HepG2 (cell line): ENCODE data around the gene PKIG. TPM values are rescaled to one million over a fixed set of nuclear protein-coding genes. Genes with fewer than 3 reads are reported as not detected.

ENCODE experiments used
- ATAC-seq: fragments of 200-7000 bp; cut with Tn5 transposase; 3 replicates; pipeline ENCODE4 v1.9.1; 2020; ENCODE audit warnings: mild to moderate bottlenecking, moderate library complexity
- BruUV-seq: library from RNA; stranded (reverse); fragments of 400-500 nt; replicated peaks from 2 replicates; lab custom pipeline; 2021; lab: Mats Ljungman, UMichigan
- CTCF ChIA-PET: fragments of 300-600 bp; formaldehyde crosslinking; extraction: SDS; loops from one replicate; lab custom pipeline; 2021; ENCODE audit warnings: low total read pairs, inconsistent platforms, low intra/inter-chr PET ratio; lab: Yijun Ruan, JAX
- POLR2A ChIA-PET: fragments of 350-600 bp; sonication (Branson Sonifier 250); formaldehyde crosslinking; loops from one replicate; lab custom pipeline; 2020; ENCODE audit warnings: antibody characterized with exemption, inconsistent platforms; lab: Yijun Ruan, JAX
- DNase-seq: peaks from one replicate; pipeline ENCODE4 v3.0.0-alpha.2; 2015; ENCODE audit warnings: low spot score
- FAIRE-seq: peaks from 3 replicates; lab custom pipeline; 2011; peaks lifted over from hg19 to GRCh38; lab: Jason Lieb, UNC
- H2AFZ ChIP-seq: one replicate; pipeline ENCODE4 v1.6.1; 2011; ENCODE audit warnings: low read length, inconsistent platforms
- H3K27ac ChIP-seq: fragments of 300-600 bp; 3 replicates; pipeline ENCODE4 v1.8.0; 2011; ENCODE audit warnings: mixed run types, mild to moderate bottlenecking, mixed read lengths, low read length, inconsistent platforms; ENCODE audit not compliant: insufficient read depth; ENCODE audit errors: extremely low read length
- H3K27me3 ChIP-seq, 2 experiments: fragments of 200-600 bp in 1 of 2; 2 replicates in 1 of 2; 3 replicates in 1 of 2; pipeline versions ENCODE4 v1.6.0 to v1.8.0; 2011; ENCODE audit warnings: low read length in 2 of 2, mild to moderate bottlenecking in 2 of 2, moderate library complexity in 2 of 2, inconsistent platforms in 1 of 2; ENCODE audit not compliant: insufficient read depth in 2 of 2, control insufficient read depth in 1 of 2
- H3K36me3 ChIP-seq, 2 experiments: fragments of 200-600 bp in 1 of 2; replicated peaks in 1 of 2; 2 replicates in 1 of 2; 3 replicates in 1 of 2; pipeline versions ENCODE4 v1.5.1 to v1.8.0; 2011; ENCODE audit warnings: low read length in 2 of 2, inconsistent platforms in 1 of 2; ENCODE audit not compliant: insufficient read depth in 2 of 2, control insufficient read depth in 1 of 2
- H3K4me1 ChIP-seq: 2 replicates; pipeline ENCODE4 v1.5.1; 2012; ENCODE audit warnings: low read length, inconsistent platforms; ENCODE audit not compliant: insufficient read depth
- H3K4me2 ChIP-seq: 2 replicates; pipeline ENCODE4 v1.6.0; 2011; ENCODE audit warnings: low read depth, low read length, inconsistent platforms
- H3K4me3 ChIP-seq, 3 experiments: fragments of 200-600 bp in 1 of 3; sonication (generic), shearing (Covaris generic) in 1 of 3; replicated peaks in 1 of 3; 2 replicates each; pipeline ENCODE4 v1.5.1; 2011 to 2016; ENCODE audit warnings: low read length in 3 of 3, inconsistent platforms in 2 of 3, low read depth in 2 of 3, mild to moderate bottlenecking in 2 of 3, control low read depth in 1 of 3, mixed read lengths in 1 of 3; ENCODE audit not compliant: insufficient read depth in 1 of 3
- H3K79me2 ChIP-seq: one replicate; pipeline ENCODE4 v1.6.1; 2011; ENCODE audit warnings: low read length, inconsistent platforms; ENCODE audit not compliant: insufficient read depth
- H3K9ac ChIP-seq: 2 replicates; pipeline ENCODE4 v1.6.0; 2011; ENCODE audit warnings: mild to moderate bottlenecking, low read depth, low read length, inconsistent platforms; ENCODE audit not compliant: insufficient read depth
- H3K9me3 ChIP-seq: 2 replicates; pipeline ENCODE4 v1.5.1; 2012; ENCODE audit warnings: mild to moderate bottlenecking, low read length
- H4K20me1 ChIP-seq: 2 replicates; pipeline ENCODE4 v1.6.0; 2011; ENCODE audit warnings: inconsistent platforms, mild to moderate bottlenecking, low read length, moderate library complexity; ENCODE audit not compliant: insufficient read depth
- CSRNP1 ChIP-seq: sonication (generic); formaldehyde crosslinking; IDR thresholded peaks from 2 replicates; pipeline ENCODE4 v1.8.1; 2023; ENCODE audit warnings: mild to moderate bottlenecking, missing genetic modification reagents
- MXD1 ChIP-seq: sonication (generic); formaldehyde crosslinking; IDR thresholded peaks from 2 replicates; pipeline ENCODE4 v1.4.0; 2020; ENCODE audit warnings: mild to moderate bottlenecking, missing genetic modification reagents
- REL ChIP-seq: sonication (generic); formaldehyde crosslinking; conservative IDR thresholded peaks from 2 replicates; pipeline ENCODE4 v1.8.0; 2022; ENCODE audit warnings: mild to moderate bottlenecking, missing genetic modification reagents, moderate library complexity
- ZBED4 ChIP-seq: sonication (generic); formaldehyde crosslinking; IDR thresholded peaks from 2 replicates; pipeline ENCODE4 v1.4.0; 2020; ENCODE audit warnings: missing genetic modification reagents, borderline replicate concordance
- ZBTB44 ChIP-seq: sonication (generic); formaldehyde crosslinking; IDR thresholded peaks from 2 replicates; pipeline ENCODE4 v1.4.0; 2020; ENCODE audit warnings: missing genetic modification reagents
- ZFP62 ChIP-seq: sonication (generic); formaldehyde crosslinking; IDR thresholded peaks from 2 replicates; pipeline ENCODE4 v1.4.0; 2020; ENCODE audit warnings: missing genetic modification reagents
- ZHX1 ChIP-seq: sonication (generic); formaldehyde crosslinking; IDR thresholded peaks from 2 replicates; pipeline ENCODE4 v1.8.1; 2022; ENCODE audit warnings: low read depth, mild to moderate bottlenecking, missing genetic modification reagents
- ZNF12 ChIP-seq: sonication (generic); formaldehyde crosslinking; IDR thresholded peaks from 2 replicates; pipeline ENCODE4 v1.5.0; 2020; ENCODE audit warnings: missing genetic modification reagents
- ZNF234 ChIP-seq: sonication (generic); formaldehyde crosslinking; conservative IDR thresholded peaks from 2 replicates; pipeline ENCODE4 v1.5.1; 2020; ENCODE audit warnings: mild to moderate bottlenecking, missing genetic modification reagents
- ZNF354B ChIP-seq: sonication (generic); formaldehyde crosslinking; IDR thresholded peaks from 2 replicates; pipeline ENCODE4 v1.8.0; 2022; ENCODE audit warnings: mild to moderate bottlenecking, missing genetic modification reagents
- ZNF768 ChIP-seq: sonication (generic); formaldehyde crosslinking; IDR thresholded peaks from 2 replicates; pipeline ENCODE4 v1.4.0; 2020; ENCODE audit warnings: missing genetic modification reagents
- WGBS: methylation state at CpG from one replicate; pipeline ENCODE4 v1.1.6; 2017; ENCODE audit warnings: low lambda C conversion rate; 5-methylcytosine and 5-hydroxymethylcytosine counted together
- in situ Hi-C: cut with HindIII; loops from 2 replicates; pipeline ENCODE4 v1.10.0; 2017; ENCODE audit warnings: low pct_unique_long_range_greater_than_20kb; ENCODE audit not compliant: extremely low pct_ligation_motif_present
- intact Hi-C: fragments of 100-400 bp; cut with micrococcal nuclease; formaldehyde crosslinking; loops from one replicate; pipeline ENCODE4 v1.10.0; 2022; ENCODE audit not compliant: unreplicated experiment
- polyA plus RNA-seq, 8 experiments: library from polyadenylated mRNA; depleted of rRNA in 3 of 8; stranded (reverse) in 7 of 8; unstranded in 1 of 8; fragments of >200 nt; fragmentation: Illumina TruSeq in 4 of 8; extraction: Trizol in 4 of 8; gene quantifications; 2 replicates each; pipeline versions ENCODE4 v1.2.1 to v1.2.3, GENCODE V29; 2011 to 2016; ENCODE audit warnings: low read depth in 4 of 8, missing spikeins in 1 of 8, mixed read lengths in 1 of 8; ENCODE audit not compliant: insufficient read depth in 1 of 8
- total RNA-seq, 5 experiments: library from RNA; depleted of rRNA; stranded (reverse); fragments of >200 nt; fragmentation: Illumina TruSeq; extraction: Trizol; gene quantifications; 2 replicates each; pipeline ENCODE4 v1.2.3, GENCODE V29; 2016; ENCODE audit warnings: low read depth in 1 of 5

The PKIG gene
- total and polyA plus RNA-seq, 2 of the 13 experiments (the other 11 are each of a cell fraction or from before 2014, with no cell fraction given), result 30.8 to 44.5 TPM

- no TSS peak for BruUV-seq
- Histone ChIP-seq H3K9me3 (no peaks in the 10 kb centered on the region), H3K36me3 (no peaks in the 10 kb centered on the region), H3K79me2 (no peaks in the 10 kb centered on the region), H2AFZ (no peak overlapping the region), H3K27me3 (no peaks in the 10 kb centered on the region), H3K27ac (no peak overlapping the region), H3K9ac (no peak overlapping the region), H3K4me1 (no peaks in the 10 kb centered on the region), H3K4me3 (no peak overlapping the region), H4K20me1 (no peaks in the 10 kb centered on the region), H3K4me2 (no peak overlapping the region)
- WGBS, result 80% methylated on average over 3 of the region's 3 CpGs
- FAIRE-seq (peak; percentile 34), ATAC-seq (peak; percentile 13; the same call in 1 of the 3 replicates), DNase-seq (no peak)
- POLR2A ChIA-PET, result no interaction called here
- CTCF ChIA-PET, result no interaction called here
- intact Hi-C loops (no loop called here), in situ Hi-C loops (no loop called here)
- no peak for TF ChIP-seq ZBTB44 (CRISPR knock-in tag)
- TF ChIP-seq ZNF12, result no peak
- TF ChIP-seq ZNF354B (CRISPR knock-in tag), result no peak
- TF ChIP-seq CSRNP1, result no peak
- no peak for TF ChIP-seq ZHX1 (CRISPR knock-in tag)
- TF ChIP-seq ZFP62 (CRISPR knock-in tag), result no peak
- no peak for TF ChIP-seq ZBED4 (CRISPR knock-in tag)
- TF ChIP-seq MXD1 (CRISPR knock-in tag), result no peak
- no peak for TF ChIP-seq REL (CRISPR knock-in tag)
- TF ChIP-seq ZNF234 (CRISPR knock-in tag), result no peak
- TF ChIP-seq ZNF768, result peak; percentile 81; the same call in 1 of the 2 replicates
These were observed 50.9 kb downstream of the PKIG start for GRCh38 chr20:44633187-44633810.
